Measurements from ENCODE around the gene ASIC5.

ASIC5 gene

DNA sequence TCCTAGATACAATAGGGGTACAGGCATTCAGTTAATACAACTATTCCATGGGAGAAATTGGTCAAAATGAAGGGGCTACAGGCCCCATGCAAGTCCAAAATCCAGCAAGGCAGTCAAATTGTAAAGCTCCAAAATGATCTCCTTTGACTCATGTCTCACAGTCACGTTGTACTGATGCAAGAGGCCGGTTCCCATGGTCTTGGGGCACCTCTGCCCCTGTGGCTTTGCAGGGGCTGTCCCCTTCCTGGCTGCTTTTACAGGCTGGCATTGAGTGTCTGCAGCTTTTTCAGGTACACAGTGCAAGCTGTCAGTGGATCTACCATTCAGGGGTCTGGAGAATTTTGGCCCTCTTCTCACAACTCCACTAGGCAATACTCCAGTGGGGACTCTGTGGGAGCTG is 12.5 kb upstream of the ASIC5 start:
- no peak overlapping the region for H3K27ac ChIP-seq
- TF ChIP-seq, protein P1, sequence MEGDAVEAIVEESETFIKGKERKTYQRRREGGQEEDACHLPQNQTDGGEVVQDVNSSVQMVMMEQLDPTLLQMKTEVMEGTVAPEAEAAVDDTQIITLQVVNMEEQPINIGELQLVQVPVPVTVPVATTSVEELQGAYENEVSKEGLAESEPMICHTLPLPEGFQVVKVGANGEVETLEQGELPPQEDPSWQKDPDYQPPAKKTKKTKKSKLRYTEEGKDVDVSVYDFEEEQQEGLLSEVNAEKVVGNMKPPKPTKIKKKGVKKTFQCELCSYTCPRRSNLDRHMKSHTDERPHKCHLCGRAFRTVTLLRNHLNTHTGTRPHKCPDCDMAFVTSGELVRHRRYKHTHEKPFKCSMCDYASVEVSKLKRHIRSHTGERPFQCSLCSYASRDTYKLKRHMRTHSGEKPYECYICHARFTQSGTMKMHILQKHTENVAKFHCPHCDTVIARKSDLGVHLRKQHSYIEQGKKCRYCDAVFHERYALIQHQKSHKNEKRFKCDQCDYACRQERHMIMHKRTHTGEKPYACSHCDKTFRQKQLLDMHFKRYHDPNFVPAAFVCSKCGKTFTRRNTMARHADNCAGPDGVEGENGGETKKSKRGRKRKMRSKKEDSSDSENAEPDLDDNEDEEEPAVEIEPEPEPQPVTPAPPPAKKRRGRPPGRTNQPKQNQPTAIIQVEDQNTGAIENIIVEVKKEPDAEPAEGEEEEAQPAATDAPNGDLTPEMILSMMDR (conservative IDR thresholded peaks at IDR 0.05): no peak

DNA sequence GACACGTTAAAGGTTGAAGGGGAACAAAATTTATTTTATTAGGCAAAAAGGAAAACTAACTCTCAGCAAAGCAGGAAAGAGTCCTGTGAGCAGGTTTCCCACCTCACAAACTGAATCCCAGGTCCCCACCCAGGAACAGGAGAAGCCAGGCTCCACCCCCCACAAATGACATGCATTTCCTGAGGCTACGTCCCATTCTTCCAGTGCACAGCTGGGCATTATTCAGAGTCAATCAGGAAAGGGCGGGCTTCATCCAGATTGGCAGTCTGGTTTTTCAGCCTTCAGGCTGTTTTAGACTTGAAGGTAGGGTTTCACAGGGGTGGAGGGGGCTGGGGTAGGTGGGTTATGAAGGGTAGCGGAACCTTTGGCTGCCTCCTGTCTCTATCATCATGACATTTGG is 11.9 kb upstream of the ASIC5 start:
- no peak overlapping the region for H3K27ac ChIP-seq
- TF ChIP-seq, protein P1 (conservative IDR thresholded peaks at IDR 0.05): no peak

DNA sequence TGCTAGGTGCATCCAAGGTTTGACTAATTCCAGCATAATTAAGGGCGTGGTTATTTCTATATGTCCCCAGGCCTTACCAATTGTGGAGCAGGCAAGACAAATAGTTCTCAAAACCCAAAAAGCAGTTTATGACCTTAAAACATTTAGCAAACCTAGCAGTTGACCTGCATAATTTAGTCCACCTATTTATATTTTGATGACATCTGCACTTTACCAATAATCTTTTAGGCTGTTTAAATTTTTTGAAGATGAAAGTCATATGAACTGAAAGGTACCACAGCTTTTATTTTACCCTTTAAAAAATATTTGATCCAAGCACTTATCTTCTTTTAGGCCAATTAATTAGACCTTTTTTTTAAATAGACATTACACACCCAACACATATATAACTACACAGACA is 9.8 kb upstream of the ASIC5 start:
- TF ChIP-seq, protein P1 (conservative IDR thresholded peaks at IDR 0.05): no peak
- H3K27ac ChIP-seq: no peak overlapping the region

DNA sequence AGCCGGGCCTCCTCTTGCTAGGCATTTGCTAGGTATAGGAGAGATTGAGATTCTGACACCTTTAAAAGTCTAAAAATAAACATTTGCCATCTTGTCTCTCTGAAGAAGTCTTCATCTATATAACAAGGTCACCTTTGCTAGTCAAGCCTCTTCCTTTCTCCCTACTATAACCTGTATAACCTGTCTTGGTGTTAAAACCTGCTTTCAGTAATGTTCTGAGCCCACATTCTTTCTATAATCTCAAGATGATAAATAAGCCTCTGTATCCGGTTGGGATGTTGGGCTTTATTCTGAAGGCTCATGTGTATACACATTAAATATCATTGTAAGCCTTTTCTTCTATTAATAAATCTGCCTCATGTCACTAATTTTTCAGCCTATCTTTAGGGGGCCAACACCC is 10.2 kb downstream of the ASIC5 start:
- TF ChIP-seq, protein P1 (conservative IDR thresholded peaks at IDR 0.05): no peak

DNA sequence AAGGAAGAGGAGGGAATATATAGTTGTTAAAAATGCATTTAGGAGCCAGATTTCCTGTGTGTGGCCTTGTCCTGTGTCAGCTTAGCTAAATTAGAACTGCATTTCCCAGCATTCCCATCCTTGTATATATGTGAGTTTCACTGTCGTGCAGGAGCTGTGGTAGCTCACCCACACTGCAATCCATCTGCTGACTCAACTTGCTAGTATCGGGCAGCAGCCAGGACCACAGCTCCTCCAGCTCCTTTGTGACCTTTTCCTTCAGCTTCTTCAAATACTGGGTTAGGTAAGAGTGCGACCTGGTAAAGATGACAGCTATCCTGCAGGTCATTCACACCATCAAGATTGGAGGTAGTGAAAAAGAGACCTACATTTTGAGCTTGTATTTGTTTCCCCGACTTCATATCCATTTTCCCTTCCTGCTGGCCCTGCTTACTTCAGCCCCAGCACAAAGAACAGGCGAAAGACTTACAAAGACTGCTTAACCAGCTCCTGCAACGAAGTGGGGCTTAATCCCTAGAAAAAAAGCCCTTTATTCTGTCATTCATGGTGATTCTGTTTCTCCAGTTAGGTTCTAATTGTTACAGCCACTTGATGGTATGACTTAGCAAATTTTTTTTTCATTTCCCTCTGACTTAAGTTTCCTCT is 11.4 kb downstream of the ASIC5 start:
- H3K27ac ChIP-seq: no peak overlapping the region
- TF ChIP-seq, protein P1 (conservative IDR thresholded peaks at IDR 0.05): no peak

More for the DNA sequence above, 10.2 kb downstream of the ASIC5 start:
- H3K27ac ChIP-seq: no peak overlapping the region

DNA sequence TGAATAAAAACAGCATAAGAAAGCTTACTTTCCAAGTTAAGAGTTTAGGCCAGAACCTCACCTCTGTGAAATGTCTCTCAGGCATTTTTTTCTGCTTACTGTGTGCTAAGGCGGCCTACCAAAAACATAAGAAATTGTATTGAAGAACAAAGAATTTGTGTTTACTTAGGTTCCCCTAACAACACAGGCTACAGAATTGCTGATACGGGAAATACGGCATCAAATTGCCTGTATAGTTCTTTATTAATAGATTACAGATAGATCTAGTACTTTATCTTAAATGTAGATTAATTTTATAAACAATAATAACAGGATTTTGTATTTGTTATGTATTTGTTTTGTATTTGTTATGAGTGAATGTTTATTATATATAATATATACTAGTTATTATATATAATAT is 12.9 kb downstream of the ASIC5 start:
- H3K27ac ChIP-seq: no peak overlapping the region
- TF ChIP-seq, protein P1 (conservative IDR thresholded peaks at IDR 0.05): no peak

DNA sequence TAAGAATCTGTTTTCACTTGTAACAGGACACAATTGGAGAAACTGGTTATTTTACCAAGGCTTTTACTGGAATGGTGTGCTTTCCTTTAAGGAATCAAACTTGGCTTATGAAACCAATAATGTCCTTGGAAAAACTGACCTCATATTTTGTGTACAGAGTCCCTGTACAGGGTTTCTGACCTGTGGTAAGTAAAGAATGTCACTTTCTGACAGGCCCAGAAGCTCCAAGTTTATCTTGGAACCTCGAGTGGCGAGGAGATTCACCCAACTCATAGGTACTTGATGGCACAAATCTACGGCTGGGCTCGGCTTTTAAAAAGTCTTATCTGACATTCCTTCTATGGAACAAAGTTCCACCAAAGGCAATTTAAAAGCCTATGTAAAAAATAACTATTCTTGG is 17.0 kb downstream of the ASIC5 start:
- no peak overlapping the region for H3K27ac ChIP-seq
- TF ChIP-seq, protein P1 (conservative IDR thresholded peaks at IDR 0.05): no peak
